Kidney tubule cell (primary cell): ENCODE measurements around the gene APMAP.
"Not testable (repeated sequence)": the region's sequence is repeated elsewhere in the genome, so short reads cannot be mapped to it uniquely, and the experiment has no call there.

ENCODE experiments used
- DNase-seq: peaks from one replicate; pipeline ENCODE4 v3.0.0-alpha.2; 2018; ENCODE audit warnings: low spot score

Gene APMAP

DNA sequence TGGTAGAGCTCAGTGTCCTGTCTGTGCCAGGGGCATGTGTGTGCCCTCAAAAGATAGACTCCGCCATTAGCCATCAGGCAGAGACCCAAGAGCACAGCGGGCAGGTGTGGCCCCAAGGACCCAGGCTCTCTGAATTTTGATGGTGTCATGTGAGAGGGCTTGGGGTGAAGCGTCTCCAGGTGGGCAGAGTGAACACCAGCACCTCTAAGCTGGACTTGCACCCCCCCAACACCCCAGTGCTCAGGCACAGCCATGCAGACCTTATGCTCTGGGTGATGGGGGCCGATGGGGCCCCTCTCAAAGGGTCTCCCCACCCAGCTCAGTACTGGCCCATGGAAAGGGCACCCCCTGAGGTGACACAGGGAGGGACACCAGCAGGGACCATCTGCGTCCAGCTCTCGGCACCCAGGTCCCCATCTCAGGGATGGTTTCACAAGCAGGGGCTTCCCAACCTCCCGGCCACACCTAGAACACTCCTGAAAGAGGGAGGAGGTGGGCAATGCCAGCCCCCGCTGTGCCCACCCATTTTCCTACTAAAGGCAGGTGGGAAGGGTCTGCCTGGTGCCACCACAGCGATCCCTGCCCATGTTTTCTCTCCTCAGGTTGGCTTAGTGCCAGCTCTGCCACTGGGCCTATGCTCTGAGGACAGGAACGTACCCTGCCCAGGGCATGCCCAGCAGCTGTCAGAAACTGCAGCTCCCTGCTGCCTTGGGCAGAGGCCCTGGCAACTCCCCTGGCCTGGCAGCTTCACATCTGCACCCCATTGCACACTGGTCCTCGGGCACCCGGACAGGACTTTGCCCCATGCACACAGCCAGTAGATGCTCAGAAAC, 40.0 kb downstream of the APMAP start:
- no peak for DNase-seq

DNA sequence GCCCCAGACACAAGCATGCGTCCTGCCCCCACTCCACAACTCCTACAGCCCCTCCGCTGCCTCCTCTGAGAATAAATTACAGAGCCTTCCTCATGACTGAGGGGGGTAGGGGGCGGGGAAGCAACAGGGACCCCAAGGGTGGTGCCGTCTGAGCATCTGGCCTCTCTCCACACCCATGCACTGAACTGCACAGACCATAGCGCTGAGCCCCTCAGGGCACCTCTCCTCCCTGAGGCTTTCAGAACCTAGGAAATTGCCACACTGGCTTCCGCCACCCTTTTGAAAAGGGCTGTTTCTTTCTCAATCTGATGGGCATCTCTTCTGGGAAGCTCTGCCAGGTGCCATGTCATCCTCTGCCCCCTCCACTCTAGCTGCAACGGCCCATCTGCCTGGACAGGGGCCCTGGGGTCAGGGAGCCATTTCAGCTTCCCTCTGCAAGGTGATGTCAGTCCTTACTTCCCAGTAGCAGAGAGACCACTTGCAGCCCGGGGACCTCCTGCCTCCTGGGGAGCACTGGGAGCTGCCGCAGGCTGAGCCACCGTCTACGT, 40.9 kb downstream of the APMAP start:
- DNase-seq = no peak

GRCh38 chr20:24950836-24951525, 41.6 kb downstream of the APMAP start:
- no peak for DNase-seq

DNA sequence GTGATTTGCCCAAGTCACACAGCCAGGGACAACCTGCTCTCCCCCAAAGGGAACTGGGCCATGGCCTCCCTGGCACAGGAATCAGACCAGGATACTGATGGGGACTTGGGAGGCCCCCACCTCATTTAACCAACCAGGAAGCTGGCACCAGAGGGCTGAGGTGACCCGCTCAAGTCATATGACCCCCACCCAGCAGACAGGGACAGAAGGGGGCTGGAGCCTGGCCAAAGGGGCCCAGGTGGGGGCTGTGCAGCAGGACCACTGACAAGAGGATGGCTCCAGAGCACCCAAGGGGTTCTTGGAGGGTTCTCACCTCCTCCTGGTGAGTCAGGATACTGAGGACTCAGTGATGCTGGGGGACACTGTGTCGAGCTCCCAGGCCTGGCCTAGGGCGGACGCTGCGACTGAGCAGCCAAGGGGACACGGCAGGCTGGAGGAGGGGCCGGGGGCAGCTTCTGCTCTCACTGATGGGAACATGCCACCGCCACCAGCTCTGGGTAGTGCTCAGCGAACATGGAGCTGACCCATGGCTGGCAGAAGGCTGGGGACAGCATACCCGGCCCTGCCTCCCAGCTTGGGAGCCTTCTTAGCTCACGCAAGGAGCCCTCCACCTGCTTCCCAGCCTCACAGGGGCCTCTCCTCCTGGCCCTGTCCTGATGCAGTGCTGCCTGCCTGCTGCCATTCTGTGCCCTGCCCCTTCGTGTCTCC, 42.3 kb downstream of the APMAP start:
- DNase-seq = no peak

GRCh38 chr20:24949756-24950127, 42.8 kb downstream of the APMAP start:
- no peak for DNase-seq

- no peak for DNase-seq
These were observed 43.4 kb downstream of the APMAP start, which contains the start of gene CST7 for GRCh38 chr20:24948939-24949679. Gene CST7 (plus strand): TSS chr20:24949269. CDS start chr20:24949506, 237 bp downstream.

DNA sequence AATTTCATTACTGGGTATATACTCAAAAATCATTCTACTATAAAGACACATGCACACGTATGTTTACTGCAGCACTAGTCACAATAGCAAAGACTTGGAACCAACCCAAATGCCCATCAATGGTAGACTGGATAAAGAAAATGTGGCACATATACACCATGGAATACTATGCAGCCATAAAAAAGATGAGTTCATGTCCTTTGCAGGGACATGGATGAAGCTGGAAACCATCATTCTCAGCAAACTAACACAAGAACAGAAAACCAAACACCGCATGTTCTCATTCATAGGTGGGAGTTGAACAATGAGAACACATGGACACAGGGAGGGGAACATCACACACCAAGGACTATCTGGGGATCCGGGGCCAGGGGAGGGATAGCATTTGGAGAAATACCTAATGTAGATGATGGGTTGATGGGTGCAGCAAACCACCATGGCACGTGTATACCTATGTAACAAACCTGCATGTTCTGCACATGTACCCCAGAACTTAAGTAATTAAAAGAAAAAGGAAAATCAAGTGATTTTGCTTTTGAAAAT, 44.1 kb downstream of the APMAP start:
- not testable (repeated sequence) for DNase-seq

DNA sequence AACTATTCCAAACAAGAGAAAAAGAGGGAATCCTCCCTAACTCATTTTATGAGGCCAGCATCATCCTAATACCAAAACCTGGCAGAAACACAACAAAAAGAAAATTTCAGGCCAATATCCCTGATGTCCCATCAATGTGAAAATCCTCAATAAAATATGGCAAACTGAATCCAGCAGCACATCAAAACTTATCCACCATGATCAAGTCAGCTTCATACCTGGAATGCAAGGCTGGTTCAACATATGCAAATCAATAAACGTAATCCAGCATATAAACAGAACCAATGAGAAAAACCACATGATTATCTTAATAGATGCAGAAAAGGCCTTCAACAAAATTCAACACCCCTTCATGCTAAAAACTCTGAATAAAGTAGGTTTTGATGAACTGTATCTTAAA, 46.2 kb downstream of the APMAP start:
- not testable (repeated sequence) for DNase-seq

DNA sequence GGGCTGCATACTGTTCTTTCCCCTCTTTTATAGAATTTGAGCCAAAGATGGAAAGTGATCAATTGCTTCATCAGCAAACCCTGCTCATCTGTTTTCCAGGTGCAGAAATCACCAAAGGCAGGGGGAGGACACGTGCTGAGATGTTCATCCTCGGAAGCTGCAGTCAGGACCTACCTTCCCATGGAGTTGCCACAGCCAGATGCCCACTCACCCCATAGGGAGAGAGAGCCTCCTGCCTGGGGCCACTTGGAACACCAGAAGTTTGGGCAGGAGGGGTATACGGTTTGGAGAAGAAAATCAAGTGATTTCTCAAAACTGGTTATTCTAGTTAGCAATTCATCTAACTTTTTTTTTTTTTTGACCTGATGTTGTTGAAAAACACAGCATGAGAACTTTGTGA, 48.8 kb downstream of the APMAP start:
- no peak for DNase-seq

DNA sequence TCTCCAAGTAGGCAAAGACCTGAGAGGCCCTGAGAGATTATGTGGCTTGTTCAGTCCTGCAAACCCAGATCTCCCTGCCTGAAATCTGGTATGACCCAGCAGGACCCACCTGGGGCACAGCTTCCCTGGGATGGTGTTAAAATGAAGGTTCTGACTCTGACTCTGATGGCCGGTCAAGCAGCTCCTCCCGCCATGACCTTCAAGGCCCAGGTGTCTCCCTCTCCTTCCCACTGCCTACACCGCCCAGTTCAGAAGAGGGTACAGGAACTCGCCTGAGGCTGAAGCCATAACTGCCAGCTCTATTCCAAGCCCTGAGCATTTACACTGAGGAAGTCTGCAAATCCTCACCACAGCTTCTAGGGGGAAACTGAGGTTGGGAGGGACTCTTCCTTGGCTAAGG, 49.4 kb downstream of the APMAP start:
- no peak for DNase-seq

- DNase-seq = no peak
These were observed 49.9 kb downstream of the APMAP start for GRCh38 chr20:24942679-24943078.

DNA sequence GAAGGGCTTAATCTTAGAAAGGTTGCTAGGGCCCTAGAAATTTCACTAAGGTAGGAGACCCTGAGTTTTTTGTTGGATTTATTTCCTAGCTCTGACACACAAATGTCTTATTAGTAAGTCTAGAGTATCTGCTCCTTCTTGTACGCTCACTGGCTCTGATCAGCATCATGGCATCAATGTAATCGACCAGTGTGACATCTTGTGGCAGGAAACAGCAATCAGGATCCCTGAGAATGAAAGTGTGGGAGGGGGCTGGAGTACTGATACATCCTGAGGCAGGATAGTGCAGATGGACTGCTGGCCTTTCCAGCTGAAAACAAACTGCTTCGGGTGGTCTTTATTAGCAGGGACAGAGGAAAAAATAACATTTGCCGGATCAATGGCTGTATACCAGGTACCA, 53.5 kb downstream of the APMAP start:
- DNase-seq = no peak

DNA sequence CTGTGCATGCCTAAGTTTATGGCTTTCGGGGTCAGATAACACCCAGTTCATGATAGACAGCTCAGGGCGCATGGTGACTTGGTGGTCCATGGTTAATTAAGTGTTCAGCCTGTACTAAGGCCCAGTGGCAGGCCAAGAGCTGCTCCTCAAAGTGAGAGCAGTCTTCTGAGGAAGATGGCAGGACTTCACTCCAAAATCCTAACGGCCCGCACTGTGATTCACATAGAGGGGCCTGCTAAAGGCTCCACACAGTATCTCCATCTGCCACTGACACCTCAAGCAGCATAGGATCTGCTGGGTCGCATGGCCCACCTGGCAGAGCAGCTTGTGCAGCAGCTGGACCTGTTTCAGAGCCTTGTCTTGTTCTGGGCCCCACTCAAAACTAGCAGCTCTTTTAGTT, 54.1 kb downstream of the APMAP start:
- DNase-seq = no peak

GRCh38 chr20:24937579-24937978, 55.0 kb downstream of the APMAP start:
- DNase-seq = no peak

DNA sequence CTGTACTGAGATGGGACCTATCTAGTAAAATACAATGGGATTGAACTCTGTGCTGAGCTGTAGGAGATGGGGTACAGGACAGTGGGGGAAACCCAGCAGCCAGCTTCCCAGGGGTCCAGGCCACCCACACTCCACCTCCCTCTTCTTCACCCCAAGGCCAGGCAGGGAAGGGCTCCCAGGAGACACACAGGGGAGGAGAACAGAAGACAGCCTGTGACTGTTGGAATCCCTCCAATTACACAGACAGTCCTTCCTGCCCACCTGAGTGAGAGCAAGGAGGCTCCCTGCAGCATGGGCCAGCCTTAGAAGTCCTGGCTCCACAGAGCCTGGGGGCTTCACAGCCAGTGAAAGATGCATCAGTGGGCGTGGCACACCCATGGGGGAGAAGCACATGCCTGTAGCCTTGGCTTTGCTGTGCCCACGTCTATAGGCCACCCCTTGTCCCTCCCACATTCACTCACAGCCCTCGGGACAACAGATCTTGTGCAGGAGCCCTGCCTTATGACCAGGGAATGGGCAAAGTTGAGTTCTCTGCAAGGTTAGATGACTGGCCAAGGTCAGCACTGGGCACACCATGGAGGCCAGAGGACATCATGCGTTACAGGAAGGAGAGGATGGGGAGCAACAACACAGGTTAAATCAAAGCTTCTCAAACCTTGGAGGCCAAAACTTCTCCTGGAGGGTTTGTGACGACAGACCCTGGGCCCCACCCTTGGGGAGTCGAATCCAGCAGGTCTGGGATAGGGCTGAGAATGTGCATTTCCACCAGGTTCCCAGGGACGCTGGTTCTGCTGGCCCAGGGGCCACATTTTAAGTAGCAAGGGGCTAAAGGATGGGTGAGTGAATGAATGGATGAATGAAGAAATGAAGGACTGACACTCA, 55.8 kb downstream of the APMAP start:
- no peak for DNase-seq

- DNase-seq = no peak
These were observed 56.6 kb downstream of the APMAP start for GRCh38 chr20:24935766-24936525.

GRCh38 chr20:24935140-24935539, 57.4 kb downstream of the APMAP start:
- no peak for DNase-seq

GRCh38 chr20:24934716-24935115, 57.8 kb downstream of the APMAP start:
- DNase-seq = no peak

DNA sequence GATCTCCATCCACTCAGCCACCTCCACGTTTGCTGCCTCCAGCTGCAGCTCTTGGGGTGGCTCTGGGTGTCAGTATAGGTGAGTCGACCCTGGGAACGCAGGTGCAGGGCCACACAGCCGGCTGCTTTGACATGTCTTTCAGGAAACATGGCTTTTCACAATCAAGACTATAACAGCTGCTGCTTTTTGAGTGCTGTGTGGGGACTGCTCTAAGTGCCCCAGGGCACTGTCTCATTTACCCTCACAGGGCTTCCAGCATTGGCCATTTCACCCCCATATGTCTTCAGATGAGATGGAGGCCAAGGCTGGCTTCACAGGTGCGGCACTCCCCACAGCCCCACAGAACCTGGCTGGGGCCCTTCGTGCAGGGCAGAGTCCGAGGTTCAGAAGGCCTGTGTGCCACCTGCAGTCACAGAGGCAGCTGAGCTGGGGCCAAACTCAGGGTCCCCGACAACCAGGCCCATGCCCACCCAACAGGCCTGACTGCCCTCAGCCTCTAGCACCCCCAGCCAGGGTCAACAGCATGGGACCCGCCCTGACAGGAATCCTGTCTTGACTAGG, 58.4 kb downstream of the APMAP start:
- DNase-seq = no peak
